ENCODE measurements around the gene SFPQ.

DNA sequence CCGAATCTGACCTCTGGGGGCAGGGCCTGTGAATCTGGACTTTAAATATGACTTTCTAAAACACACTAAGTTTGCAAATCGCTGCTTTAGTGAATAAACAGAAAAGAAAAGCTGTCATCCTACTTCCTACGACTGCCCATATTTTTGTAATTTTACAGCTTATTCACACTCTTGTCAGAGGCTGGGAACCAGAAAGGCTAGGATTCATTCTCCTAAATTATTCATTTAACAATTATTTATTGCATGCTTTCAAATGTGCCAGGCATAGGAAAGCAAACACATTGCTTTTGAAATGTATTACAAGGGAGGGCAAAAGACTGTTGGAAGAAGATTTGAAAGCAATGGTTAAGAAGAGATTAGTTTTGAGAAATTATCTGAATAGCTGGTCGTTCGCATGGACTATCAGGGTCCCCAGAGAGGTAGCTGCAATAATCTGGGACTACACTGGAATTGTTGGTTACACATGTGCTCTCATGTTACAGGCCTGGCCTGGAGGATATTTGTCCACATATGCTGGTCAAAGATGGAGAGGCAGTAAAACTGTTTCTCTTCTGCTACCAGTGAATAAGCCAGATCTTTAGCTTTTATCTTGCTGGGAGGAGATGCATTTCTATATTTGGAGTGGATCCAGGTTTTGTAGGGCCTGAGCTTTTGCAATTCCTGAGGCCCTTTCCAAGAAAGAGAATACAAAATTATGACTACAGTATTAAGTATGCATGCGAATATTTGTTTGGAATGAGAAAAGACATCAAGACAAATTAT lies 29.6 kb upstream of the SFPQ start:
- TF ChIP-seq TCF7 (CRISPR knock-in tag; IDR thresholded peaks at IDR 0.05; ENCODE audit: low read depth) (no peak), CBFB (CRISPR knock-in tag; IDR thresholded peaks at IDR 0.05; ENCODE audit: low read depth) (no peak)
- TF ChIP-seq, protein P1, sequence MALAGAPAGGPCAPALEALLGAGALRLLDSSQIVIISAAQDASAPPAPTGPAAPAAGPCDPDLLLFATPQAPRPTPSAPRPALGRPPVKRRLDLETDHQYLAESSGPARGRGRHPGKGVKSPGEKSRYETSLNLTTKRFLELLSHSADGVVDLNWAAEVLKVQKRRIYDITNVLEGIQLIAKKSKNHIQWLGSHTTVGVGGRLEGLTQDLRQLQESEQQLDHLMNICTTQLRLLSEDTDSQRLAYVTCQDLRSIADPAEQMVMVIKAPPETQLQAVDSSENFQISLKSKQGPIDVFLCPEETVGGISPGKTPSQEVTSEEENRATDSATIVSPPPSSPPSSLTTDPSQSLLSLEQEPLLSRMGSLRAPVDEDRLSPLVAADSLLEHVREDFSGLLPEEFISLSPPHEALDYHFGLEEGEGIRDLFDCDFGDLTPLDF (CRISPR knock-in tag; IDR thresholded peaks at IDR 0.05), result no peak
- TF ChIP-seq, protein P2, sequence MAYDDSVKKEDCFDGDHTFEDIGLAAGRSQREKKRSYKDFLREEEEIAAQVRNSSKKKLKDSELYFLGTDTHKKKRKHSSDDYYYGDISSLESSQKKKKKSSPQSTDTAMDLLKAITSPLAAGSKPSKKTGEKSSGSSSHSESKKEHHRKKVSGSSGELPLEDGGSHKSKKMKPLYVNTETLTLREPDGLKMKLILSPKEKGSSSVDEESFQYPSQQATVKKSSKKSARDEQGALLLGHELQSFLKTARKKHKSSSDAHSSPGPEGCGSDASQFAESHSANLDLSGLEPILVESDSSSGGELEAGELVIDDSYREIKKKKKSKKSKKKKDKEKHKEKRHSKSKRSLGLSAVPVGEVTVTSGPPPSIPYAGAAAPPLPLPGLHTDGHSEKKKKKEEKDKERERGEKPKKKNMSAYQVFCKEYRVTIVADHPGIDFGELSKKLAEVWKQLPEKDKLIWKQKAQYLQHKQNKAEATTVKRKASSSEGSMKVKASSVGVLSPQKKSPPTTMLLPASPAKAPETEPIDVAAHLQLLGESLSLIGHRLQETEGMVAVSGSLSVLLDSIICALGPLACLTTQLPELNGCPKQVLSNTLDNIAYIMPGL (CRISPR knock-in tag; IDR thresholded peaks at IDR 0.05), result no peak
- TF ChIP-seq, protein P3, sequence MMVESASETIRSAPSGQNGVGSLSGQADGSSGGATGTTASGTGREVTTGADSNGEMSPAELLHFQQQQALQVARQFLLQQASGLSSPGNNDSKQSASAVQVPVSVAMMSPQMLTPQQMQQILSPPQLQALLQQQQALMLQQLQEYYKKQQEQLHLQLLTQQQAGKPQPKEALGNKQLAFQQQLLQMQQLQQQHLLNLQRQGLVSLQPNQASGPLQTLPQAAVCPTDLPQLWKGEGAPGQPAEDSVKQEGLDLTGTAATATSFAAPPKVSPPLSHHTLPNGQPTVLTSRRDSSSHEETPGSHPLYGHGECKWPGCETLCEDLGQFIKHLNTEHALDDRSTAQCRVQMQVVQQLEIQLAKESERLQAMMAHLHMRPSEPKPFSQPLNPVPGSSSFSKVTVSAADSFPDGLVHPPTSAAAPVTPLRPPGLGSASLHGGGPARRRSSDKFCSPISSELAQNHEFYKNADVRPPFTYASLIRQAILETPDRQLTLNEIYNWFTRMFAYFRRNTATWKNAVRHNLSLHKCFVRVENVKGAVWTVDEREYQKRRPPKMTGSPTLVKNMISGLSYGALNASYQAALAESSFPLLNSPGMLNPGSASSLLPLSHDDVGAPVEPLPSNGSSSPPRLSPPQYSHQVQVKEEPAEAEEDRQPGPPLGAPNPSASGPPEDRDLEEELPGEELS (CRISPR knock-in tag; IDR thresholded peaks at IDR 0.05), result no peak
- TF ChIP-seq, protein P4, sequence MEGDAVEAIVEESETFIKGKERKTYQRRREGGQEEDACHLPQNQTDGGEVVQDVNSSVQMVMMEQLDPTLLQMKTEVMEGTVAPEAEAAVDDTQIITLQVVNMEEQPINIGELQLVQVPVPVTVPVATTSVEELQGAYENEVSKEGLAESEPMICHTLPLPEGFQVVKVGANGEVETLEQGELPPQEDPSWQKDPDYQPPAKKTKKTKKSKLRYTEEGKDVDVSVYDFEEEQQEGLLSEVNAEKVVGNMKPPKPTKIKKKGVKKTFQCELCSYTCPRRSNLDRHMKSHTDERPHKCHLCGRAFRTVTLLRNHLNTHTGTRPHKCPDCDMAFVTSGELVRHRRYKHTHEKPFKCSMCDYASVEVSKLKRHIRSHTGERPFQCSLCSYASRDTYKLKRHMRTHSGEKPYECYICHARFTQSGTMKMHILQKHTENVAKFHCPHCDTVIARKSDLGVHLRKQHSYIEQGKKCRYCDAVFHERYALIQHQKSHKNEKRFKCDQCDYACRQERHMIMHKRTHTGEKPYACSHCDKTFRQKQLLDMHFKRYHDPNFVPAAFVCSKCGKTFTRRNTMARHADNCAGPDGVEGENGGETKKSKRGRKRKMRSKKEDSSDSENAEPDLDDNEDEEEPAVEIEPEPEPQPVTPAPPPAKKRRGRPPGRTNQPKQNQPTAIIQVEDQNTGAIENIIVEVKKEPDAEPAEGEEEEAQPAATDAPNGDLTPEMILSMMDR (IDR thresholded peaks at IDR 0.05), result no peak
